ENCODE results near the gene SMARCA4.

SMARCA4 gene

GRCh38 chr19:11090997-11091702, 130.3 kb downstream of the SMARCA4 start:
- TF ChIP-seq GATA3 (IDR thresholded peaks at IDR 0.05; ENCODE audit: low read depth, low read length) = no peak
- no peak for TF ChIP-seq GATA2 (IDR thresholded peaks at IDR 0.05; ENCODE audit: low read depth, low read length)

- TF ChIP-seq GATA3 (IDR thresholded peaks at IDR 0.05; ENCODE audit: low read depth, low read length) (no peak), GATA2 (IDR thresholded peaks at IDR 0.05; ENCODE audit: low read depth, low read length) (no peak)
These were observed 130.9 kb downstream of the SMARCA4 start for GRCh38 chr19:11091703-11092153.

GRCh38 chr19:11092181-11092538, 131.3 kb downstream of the SMARCA4 start:
- TF ChIP-seq GATA3 (IDR thresholded peaks at IDR 0.05; ENCODE audit: low read depth, low read length) = no peak
- TF ChIP-seq GATA2 (IDR thresholded peaks at IDR 0.05; ENCODE audit: low read depth, low read length) = no peak

- no peak for TF ChIP-seq GATA2 (IDR thresholded peaks at IDR 0.05; ENCODE audit: low read depth, low read length)
- no peak for TF ChIP-seq GATA3 (IDR thresholded peaks at IDR 0.05; ENCODE audit: low read depth, low read length)
These were observed 132.9 kb downstream of the SMARCA4 start for GRCh38 chr19:11093689-11094238.

GRCh38 chr19:11094520-11094894, 133.7 kb downstream of the SMARCA4 start:
- TF ChIP-seq GATA2 (IDR thresholded peaks at IDR 0.05; ENCODE audit: low read depth, low read length) (no peak), GATA3 (IDR thresholded peaks at IDR 0.05; ENCODE audit: low read depth, low read length) (no peak)

- TF ChIP-seq GATA2 (IDR thresholded peaks at IDR 0.05; ENCODE audit: low read depth, low read length) = no peak
These were observed 135.5 kb downstream of the SMARCA4 start for GRCh38 chr19:11096210-11096841.

- TF ChIP-seq GATA3 (IDR thresholded peaks at IDR 0.05; ENCODE audit: low read depth, low read length) (no peak), GATA2 (IDR thresholded peaks at IDR 0.05; ENCODE audit: low read depth, low read length) (no peak)
These were observed 137.5 kb downstream of the SMARCA4 start for GRCh38 chr19:11098327-11098726.

GRCh38 chr19:11098861-11099260, 138.0 kb downstream of the SMARCA4 start:
- TF ChIP-seq GATA3 (IDR thresholded peaks at IDR 0.05; ENCODE audit: low read depth, low read length) = no peak
- TF ChIP-seq GATA2 (IDR thresholded peaks at IDR 0.05; ENCODE audit: low read depth, low read length) = no peak

GRCh38 chr19:11100049-11100448, 139.2 kb downstream of the SMARCA4 start:
- TF ChIP-seq GATA3 (IDR thresholded peaks at IDR 0.05; ENCODE audit: low read depth, low read length) = no peak
- no peak for TF ChIP-seq GATA2 (IDR thresholded peaks at IDR 0.05; ENCODE audit: low read depth, low read length)

- TF ChIP-seq GATA3 (IDR thresholded peaks at IDR 0.05; ENCODE audit: low read depth, low read length) = no peak
- TF ChIP-seq GATA2 (IDR thresholded peaks at IDR 0.05; ENCODE audit: low read depth, low read length) = no peak
These were observed 140.2 kb downstream of the SMARCA4 start for GRCh38 chr19:11101057-11101456.

- no peak for TF ChIP-seq GATA2 (IDR thresholded peaks at IDR 0.05; ENCODE audit: low read depth, low read length)
These were observed 142.1 kb downstream of the SMARCA4 start for GRCh38 chr19:11102944-11103343.

- no peak for TF ChIP-seq GATA3 (IDR thresholded peaks at IDR 0.05; ENCODE audit: low read depth, low read length)
- no peak for TF ChIP-seq GATA2 (IDR thresholded peaks at IDR 0.05; ENCODE audit: low read depth, low read length)
These were observed 144.3 kb downstream of the SMARCA4 start for GRCh38 chr19:11105014-11105636.

- no peak for TF ChIP-seq GATA2 (IDR thresholded peaks at IDR 0.05; ENCODE audit: low read depth, low read length)
These were observed 145.6 kb downstream of the SMARCA4 start for GRCh38 chr19:11106477-11106876.

GRCh38 chr19:11108746-11109145, 147.9 kb downstream of the SMARCA4 start:
- TF ChIP-seq GATA3 (IDR thresholded peaks at IDR 0.05; ENCODE audit: low read depth, low read length) (no peak), GATA2 (IDR thresholded peaks at IDR 0.05; ENCODE audit: low read depth, low read length) (no peak)

All from SH-SY5Y (cell line).